ENCODE measurements around the gene BATF3. TPM values are rescaled to one million over a fixed set of nuclear protein-coding genes. Genes with fewer than 3 reads are reported as not detected.
A peak's percentile ranks its signal among the peaks of the same experiment; 100 is the strongest.

BATF3 gene
- total and polyA plus RNA-seq, 5 donors: 0.49 to 3.1 (median 0.79) TPM

DNA sequence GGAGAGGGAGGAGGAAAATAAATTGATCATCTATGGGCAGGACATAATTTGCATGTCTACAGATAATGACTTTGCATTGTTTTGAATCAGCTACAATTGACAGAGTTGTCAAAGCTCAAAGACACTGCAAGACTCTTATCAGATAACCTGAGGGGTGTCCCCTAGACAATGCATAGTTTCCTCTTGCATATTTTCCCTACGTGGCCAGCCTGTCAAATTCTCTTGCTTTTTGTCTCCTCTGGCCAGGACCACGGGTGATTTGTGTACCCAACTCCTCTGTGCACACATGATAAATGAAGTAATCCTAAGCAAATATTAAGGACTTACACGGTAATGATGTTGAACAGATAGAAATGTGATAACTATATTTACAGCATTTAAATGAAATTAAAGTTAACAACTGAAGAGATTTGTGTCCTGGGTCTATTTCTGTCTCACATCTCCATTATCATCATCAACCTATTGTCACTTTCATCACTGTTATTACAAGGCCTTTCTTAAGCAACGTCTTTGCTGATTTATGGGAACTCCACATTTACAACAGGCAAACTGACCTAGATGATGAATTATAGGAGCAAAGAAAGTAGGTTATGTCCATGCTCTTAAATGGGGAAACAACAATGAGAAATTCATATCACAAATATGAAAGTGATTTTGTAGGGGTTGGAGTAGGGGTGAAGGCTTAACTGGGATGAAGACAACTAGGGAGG, 18.8 kb downstream of the BATF3 start:
- intact Hi-C loops (cut with DNase I): no loop called here
- WGBS: 38% methylated on average over 4 of the region's 4 CpGs
- no peaks in the 10 kb centered on the region for H3K4me1 ChIP-seq (ENCODE audit: control insufficient read depth, insufficient read depth, low read length)

DNA sequence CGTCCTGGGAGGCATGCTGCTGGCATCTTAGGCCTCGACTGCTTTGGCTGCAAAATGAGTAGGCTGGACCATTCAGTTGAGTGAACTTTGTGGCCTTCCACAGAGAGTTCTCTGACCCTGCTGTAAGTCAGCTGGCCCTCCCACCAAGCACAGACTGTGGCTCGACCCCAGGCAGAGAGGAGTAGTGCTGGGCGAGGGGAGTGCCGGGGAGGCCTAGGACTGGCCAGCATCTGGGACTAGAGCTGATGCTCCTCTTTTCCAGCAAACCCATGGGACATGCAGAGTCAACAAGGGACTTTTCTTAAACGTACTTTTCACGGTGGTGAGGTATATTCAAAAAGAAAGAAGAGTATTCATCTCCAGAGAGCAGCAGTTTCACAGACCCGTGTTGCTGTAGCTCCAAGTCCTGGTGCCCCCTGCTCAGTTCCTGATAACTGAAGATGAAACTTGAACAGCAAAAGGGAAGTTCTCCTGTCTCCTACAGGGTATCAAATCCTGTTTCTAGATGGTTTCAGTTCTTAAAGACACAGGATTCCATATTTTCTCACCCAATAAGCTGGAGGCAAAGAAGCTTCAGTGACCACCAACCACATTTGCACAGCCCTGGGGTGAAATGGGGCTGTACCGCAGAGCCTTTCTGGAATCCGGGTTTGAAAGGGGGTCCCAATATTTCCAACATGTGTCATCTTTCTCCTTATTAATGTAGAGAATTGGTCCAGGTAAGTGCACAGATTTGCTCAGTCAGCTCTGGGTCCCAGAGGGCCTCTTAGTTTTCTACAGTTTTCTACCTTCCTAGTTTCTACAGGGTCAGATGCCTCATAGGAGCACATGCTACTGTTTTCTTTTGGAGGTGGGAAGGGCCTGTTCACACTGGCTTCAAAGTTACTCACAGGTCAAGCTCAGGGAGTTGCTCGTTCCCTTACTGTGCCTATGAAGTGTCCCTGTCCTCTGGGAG, 20.9 kb downstream of the BATF3 start:
- Histone ChIP-seq H3K4me1 (ENCODE audit: control insufficient read depth, insufficient read depth, low read length) (no peaks in the 10 kb centered on the region), H3K27me3 (ENCODE audit: control insufficient read depth, insufficient read depth) (no peaks in the 10 kb centered on the region), H3K4me3 (ENCODE audit: low read length) (no peak overlapping the region), H3K9me3 (ENCODE audit: control insufficient read depth, low read length) (no peaks in the 10 kb centered on the region), H3K27ac (ENCODE audit: low read length) (no peak overlapping the region)
- no peak for DNase-seq
- intact Hi-C loops (cut with DNase I): no loop called here
- ATAC-seq: no peak
- WGBS: 67% methylated on average over 11 of the region's 11 CpGs

More for the DNA sequence above, 18.8 kb downstream of the BATF3 start:
- ATAC-seq: no peak
- no peak for DNase-seq
- Histone ChIP-seq H3K4me3 (ENCODE audit: low read length) (no peak overlapping the region), H3K9me3 (ENCODE audit: control insufficient read depth, low read length) (no peaks in the 10 kb centered on the region), H3K27me3 (ENCODE audit: control insufficient read depth, insufficient read depth) (no peaks in the 10 kb centered on the region), H3K27ac (ENCODE audit: low read length) (no peak overlapping the region)

DNA sequence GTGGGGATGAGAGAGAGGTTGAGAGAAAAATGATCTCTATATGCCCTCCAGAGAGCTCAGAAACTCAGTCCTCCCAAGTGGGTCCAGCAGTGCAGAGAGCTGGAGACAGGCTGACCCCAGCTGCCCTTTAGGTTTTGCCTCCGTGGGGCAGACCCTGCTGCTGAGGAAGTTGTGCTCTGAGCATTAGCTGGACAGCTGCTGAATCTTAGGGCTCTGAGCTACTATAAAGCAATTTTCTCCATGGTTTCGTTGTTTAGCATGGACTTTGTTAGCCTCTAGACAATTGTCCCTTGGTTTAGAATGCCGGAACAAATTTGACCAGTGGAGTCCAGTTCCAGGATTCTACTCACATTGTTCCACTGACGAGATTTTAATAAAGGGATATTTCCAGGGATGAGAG, 22.1 kb downstream of the BATF3 start:
- Histone ChIP-seq H3K9me3 (ENCODE audit: control insufficient read depth, low read length) (no peaks in the 10 kb centered on the region), H3K4me3 (ENCODE audit: low read length) (no peak overlapping the region), H3K27me3 (ENCODE audit: control insufficient read depth, insufficient read depth) (no peaks in the 10 kb centered on the region), H3K4me1 (ENCODE audit: control insufficient read depth, insufficient read depth, low read length) (no peaks in the 10 kb centered on the region), H3K27ac (ENCODE audit: low read length) (no peak overlapping the region)
- ATAC-seq (no peak), DNase-seq (no peak)
- WGBS: 76% methylated on average over 4 of the region's 4 CpGs
- intact Hi-C loops (cut with DNase I): no loop called here

DNA sequence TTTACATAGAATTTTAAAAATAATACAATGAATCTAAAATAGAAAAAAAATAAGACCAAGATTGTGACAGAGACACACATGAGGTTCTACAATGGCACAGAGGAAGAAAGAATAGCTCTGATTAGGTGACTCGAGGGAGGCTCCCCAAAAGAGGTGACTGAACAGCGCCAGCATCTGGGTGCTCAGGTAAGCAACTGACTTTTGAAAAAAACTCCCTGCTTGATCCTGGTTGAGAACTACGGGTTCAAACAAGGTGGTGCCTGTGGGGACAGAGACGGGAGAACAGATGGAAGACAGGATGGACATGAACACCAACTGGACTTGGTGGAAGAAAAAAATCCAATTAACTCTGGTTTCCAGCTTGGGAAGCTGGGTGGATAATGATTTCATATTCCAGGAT, 22.5 kb downstream of the BATF3 start:
- Histone ChIP-seq H3K27ac (ENCODE audit: low read length) (no peak overlapping the region), H3K27me3 (ENCODE audit: control insufficient read depth, insufficient read depth) (no peaks in the 10 kb centered on the region), H3K4me1 (ENCODE audit: control insufficient read depth, insufficient read depth, low read length) (no peaks in the 10 kb centered on the region), H3K4me3 (ENCODE audit: low read length) (no peak overlapping the region), H3K9me3 (ENCODE audit: control insufficient read depth, low read length) (no peaks in the 10 kb centered on the region)
- DNase-seq: no peak
- intact Hi-C loops (cut with DNase I): no loop called here
- 85% methylated on average over 4 of the region's 4 CpGs for WGBS
- no peak for ATAC-seq

DNA sequence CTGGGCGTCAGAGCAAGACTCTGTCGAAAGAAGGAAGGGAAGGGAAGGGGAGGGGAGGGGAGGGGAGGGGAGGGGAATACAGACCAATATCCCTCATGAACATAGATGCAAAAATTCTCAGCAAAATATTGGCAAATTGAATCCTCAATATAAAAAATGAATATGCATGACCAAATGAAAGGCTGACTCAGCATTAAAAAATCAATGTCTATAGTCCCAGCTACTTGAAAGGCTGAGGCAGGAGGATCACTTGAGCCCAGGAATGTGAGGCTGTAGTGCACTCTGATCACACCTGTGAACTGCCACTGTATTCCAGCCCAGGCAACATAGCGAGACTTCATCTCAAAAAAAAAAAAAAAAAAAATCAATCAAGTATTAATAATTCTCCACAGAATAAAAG, 24.0 kb downstream of the BATF3 start:
- Histone ChIP-seq H3K27me3 (ENCODE audit: control insufficient read depth, insufficient read depth) (no peaks in the 10 kb centered on the region), H3K27ac (ENCODE audit: low read length) (no peak overlapping the region), H3K4me1 (ENCODE audit: control insufficient read depth, insufficient read depth, low read length) (no peaks in the 10 kb centered on the region), H3K4me3 (ENCODE audit: low read length) (no peak overlapping the region), H3K9me3 (ENCODE audit: control insufficient read depth, low read length) (no peaks in the 10 kb centered on the region)
- ATAC-seq: no peak
- DNase-seq: no peak
- intact Hi-C loops (cut with DNase I): no loop called here
- WGBS: 85% methylated on average over 3 of the region's 3 CpGs

DNA sequence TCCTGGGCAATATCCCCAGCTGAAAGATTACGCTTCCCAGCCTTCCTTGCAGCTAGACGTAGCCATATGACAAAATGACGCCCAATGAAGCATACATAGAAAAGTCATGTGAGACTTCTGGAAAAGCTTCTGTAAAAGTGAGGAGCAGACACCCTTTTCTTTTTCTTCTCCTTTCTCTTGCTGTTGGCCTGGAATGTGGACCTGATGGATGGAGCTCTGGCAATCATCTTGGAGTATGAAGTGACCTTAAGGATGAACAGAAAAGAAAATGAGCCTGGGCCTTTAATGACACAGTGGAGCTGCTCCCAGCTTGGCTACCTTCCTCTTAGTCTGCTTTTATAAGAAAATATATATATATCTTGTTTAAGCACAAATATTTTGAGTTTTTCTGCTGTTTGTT, 24.8 kb downstream of the BATF3 start:
- no peak for ATAC-seq
- Histone ChIP-seq H3K27me3 (ENCODE audit: control insufficient read depth, insufficient read depth) (no peaks in the 10 kb centered on the region), H3K4me3 (ENCODE audit: low read length) (no peak overlapping the region), H3K9me3 (ENCODE audit: control insufficient read depth, low read length) (no peaks in the 10 kb centered on the region), H3K27ac (ENCODE audit: low read length) (no peak overlapping the region), H3K4me1 (ENCODE audit: control insufficient read depth, insufficient read depth, low read length) (no peaks in the 10 kb centered on the region)
- DNase-seq: no peak
- intact Hi-C loops (cut with DNase I): no loop called here
- 95% methylated on average over 3 of the region's 3 CpGs for WGBS

DNA sequence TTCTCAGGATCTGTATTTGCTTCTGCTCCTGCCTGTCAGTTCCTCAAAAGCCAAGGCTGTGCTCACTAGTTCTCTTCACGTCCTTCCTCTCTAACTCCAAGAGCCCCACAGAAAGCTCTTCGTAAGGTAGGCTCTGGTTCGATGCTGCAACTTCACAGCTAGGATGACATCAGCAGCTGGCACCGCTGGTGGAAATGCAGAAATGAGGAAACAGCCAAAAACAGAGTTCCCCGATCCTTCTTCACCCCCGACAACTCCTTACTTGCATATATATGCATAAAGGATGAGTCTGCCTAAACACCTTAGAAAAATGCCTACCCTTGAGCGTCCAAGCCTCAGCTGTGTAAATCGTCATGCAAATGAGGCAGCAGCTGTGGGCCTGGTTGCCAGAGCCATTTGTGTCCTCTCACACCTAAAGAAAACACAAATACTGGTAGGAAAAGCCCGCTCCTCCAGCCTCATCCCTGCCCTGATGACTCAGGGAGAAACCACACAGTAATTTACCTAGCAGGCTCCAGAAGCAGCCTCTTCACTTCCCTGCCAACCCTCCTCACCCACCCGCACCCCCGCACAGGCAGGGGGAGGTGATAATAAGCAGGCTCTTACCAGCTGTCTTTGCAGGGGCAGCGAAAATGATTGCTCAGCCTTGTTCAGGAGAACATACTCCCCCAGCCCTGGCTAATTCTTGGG, 28.2 kb downstream of the BATF3 start:
- DNase-seq (peak in 2 of 3 donors; percentile 73 to 76), ATAC-seq (peak; percentile 22 to 58)
- no peaks in the 10 kb centered on the region for H3K9me3 ChIP-seq (ENCODE audit: control insufficient read depth, low read length)
- intact Hi-C loops (cut with DNase I): no loop called here
- no peak overlapping the region for H3K4me3 ChIP-seq (ENCODE audit: low read length)
- 45% methylated on average over 12 of the region's 12 CpGs for WGBS
- H3K4me1 ChIP-seq (ENCODE audit: control insufficient read depth, insufficient read depth, low read length): peaks cover 7% of the 10 kb centered on the region
- H3K27me3 ChIP-seq (ENCODE audit: control insufficient read depth, insufficient read depth): no peaks in the 10 kb centered on the region
- H3K27ac ChIP-seq (ENCODE audit: low read length): no peak overlapping the region

DNA sequence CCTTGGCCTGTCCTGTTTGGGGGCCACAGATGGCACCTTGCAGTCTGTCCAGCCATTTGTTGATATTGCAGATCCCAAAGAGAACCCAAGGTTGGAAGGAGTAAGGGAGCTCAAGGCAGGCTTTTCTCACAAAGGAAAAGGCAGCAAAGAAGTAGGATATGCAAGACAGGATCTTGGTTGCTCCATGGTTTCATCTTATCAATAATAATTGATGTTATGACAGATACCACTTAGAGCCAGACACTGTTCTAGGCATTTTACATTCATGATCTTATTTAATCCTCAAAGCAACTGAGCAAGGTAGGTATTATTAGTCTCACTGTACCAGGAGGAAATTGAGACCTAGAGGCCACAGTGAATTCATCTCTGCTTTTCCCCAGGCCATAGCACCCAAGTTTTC, 28.8 kb downstream of the BATF3 start:
- no peak for DNase-seq
- no peak for ATAC-seq
- H3K4me1 ChIP-seq (ENCODE audit: control insufficient read depth, insufficient read depth, low read length): peaks cover 7% of the 10 kb centered on the region
- intact Hi-C loops (cut with DNase I): no loop called here
- no peak overlapping the region for H3K27ac ChIP-seq (ENCODE audit: low read length)
- no peaks in the 10 kb centered on the region for H3K9me3 ChIP-seq (ENCODE audit: control insufficient read depth, low read length)
- H3K27me3 ChIP-seq (ENCODE audit: control insufficient read depth, insufficient read depth): no peaks in the 10 kb centered on the region
- no peak overlapping the region for H3K4me3 ChIP-seq (ENCODE audit: low read length)

DNA sequence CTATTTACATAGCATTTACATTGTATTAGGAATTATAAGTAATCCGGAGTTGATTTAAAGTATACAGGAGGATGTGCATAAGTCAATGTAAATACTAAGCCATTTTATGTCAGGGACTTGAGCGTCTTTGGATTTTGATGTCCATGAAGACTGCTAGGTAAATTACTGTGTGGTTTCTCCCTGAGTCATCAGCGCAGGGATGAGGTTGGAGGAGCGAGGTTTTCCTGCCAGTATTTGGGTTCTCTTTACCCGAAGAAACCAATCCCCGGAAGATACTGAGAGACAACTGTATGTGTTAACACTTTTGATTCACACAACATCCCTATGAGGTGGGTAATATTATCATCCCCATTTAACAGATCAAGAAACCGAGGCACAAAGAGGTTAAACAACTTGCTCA, 29.3 kb downstream of the BATF3 start:
- Histone ChIP-seq H3K27ac (ENCODE audit: low read length) (no peak overlapping the region), H3K4me1 (ENCODE audit: control insufficient read depth, insufficient read depth, low read length) (peaks cover 7% of the 10 kb centered on the region), H3K27me3 (ENCODE audit: control insufficient read depth, insufficient read depth) (no peaks in the 10 kb centered on the region), H3K4me3 (ENCODE audit: low read length) (no peak overlapping the region), H3K9me3 (ENCODE audit: control insufficient read depth, low read length) (no peaks in the 10 kb centered on the region)
- DNase-seq (no peak), ATAC-seq (no peak)
- intact Hi-C loops (cut with DNase I): no loop called here
- 91% methylated on average over 7 of the region's 7 CpGs for whole genome bisulfite sequencing

DNA sequence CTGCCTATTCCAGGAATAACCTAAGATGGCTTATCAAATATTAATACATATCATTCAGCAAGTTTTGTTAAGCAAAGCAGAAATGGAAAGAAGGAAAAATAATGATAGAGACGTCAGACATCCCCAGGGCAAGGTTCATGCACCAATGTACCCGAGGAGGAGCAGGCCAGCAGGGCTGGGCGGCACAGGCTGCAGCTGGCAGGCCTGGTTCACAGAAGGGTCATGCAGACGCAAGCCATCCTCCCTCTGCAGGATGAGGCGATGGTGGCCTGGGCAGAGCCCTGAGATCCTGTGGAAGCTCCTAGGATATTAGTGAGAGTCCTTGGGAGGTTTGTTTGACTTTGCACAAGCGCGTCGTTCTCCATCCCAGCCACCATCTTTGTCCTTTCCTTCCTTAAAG, 30.0 kb downstream of the BATF3 start:
- no peaks in the 10 kb centered on the region for H3K27me3 ChIP-seq (ENCODE audit: control insufficient read depth, insufficient read depth)
- H3K4me3 ChIP-seq (ENCODE audit: low read length): no peak overlapping the region
- WGBS: 87% methylated on average over 8 of the region's 8 CpGs
- no peak for DNase-seq
- no peak overlapping the region for H3K27ac ChIP-seq (ENCODE audit: low read length)
- H3K4me1 ChIP-seq (ENCODE audit: control insufficient read depth, insufficient read depth, low read length): peaks cover 7% of the 10 kb centered on the region
- intact Hi-C loops (cut with DNase I): loop anchor here in 3 of 4 donors (5.0 to 10.0 kb wide), 2 partner anchors 113 to 115 kb away; no protein-coding TSS in a partner anchor
- H3K9me3 ChIP-seq (ENCODE audit: control insufficient read depth, low read length): no peaks in the 10 kb centered on the region
- no peak for ATAC-seq

DNA sequence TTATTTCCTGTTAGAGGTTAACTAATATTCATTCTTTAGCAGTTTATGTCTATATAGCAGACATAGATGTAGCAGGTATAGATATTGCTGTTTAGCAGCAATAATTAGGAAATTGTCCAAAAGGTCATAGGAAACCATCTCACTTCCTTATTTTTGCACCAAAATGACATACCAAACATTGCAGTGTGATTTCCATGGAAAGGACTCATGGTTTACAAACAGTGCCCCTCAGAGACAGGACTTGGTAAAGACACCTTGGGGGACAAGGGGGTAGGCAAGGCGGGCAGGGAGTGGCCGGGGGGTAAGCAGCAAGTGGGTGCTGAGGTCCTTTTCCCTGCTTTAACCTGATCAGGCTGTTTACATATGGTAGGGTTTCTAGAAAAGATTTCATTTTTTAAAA, 30.5 kb downstream of the BATF3 start:
- no peaks in the 10 kb centered on the region for H3K27me3 ChIP-seq (ENCODE audit: control insufficient read depth, insufficient read depth)
- H3K27ac ChIP-seq (ENCODE audit: low read length): no peak overlapping the region
- WGBS: 73% methylated on average over 2 of the region's 2 CpGs
- no peaks in the 10 kb centered on the region for H3K9me3 ChIP-seq (ENCODE audit: control insufficient read depth, low read length)
- DNase-seq: no peak
- H3K4me1 ChIP-seq (ENCODE audit: control insufficient read depth, insufficient read depth, low read length): peaks cover 7% of the 10 kb centered on the region
- intact Hi-C loops (cut with DNase I): loop anchor here in 3 of 4 donors (5.0 to 10.0 kb wide), 2 partner anchors 113 to 116 kb away; no protein-coding TSS in a partner anchor
- ATAC-seq: no peak
- H3K4me3 ChIP-seq (ENCODE audit: low read length): no peak overlapping the region

All from right cardiac atrium (tissue), 5 donors.